Fibroblast of lung (primary cell): ENCODE results near the gene ANO3. TPM values are rescaled to one million over a fixed set of nuclear protein-coding genes. Genes with fewer than 3 reads are reported as not detected.

Source experiments
- DNase-seq, 2 donors: peaks; one replicate each; pipeline versions ENCODE4 v3.0.0 to v3.0.0-alpha.2; 2010; ENCODE audit warnings: low read depth in 2 of 2
- H2AFZ ChIP-seq: 2 replicates; pipeline ENCODE4 v1.5.1; 2012; ENCODE audit warnings: low read length, control low read depth, inconsistent platforms
- H3K27ac ChIP-seq: 2 replicates; pipeline ENCODE4 v1.5.1; 2011; ENCODE audit warnings: low read length, control low read depth; ENCODE audit not compliant: insufficient read depth
- H3K27me3 ChIP-seq: 2 replicates; pipeline ENCODE4 v1.5.1; 2011; ENCODE audit warnings: mild to moderate bottlenecking, low read length; ENCODE audit not compliant: control insufficient read depth, insufficient read depth
- H3K36me3 ChIP-seq: 2 replicates; pipeline ENCODE4 v1.5.1; 2011; ENCODE audit warnings: low read length; ENCODE audit not compliant: control insufficient read depth, insufficient read depth
- H3K4me1 ChIP-seq: 2 replicates; pipeline ENCODE4 v1.5.1; 2011; ENCODE audit warnings: low read length; ENCODE audit not compliant: control insufficient read depth, insufficient read depth; ENCODE audit errors: extremely low read depth
- H3K4me2 ChIP-seq: 2 replicates; pipeline ENCODE4 v1.5.1; 2011; ENCODE audit warnings: low read length, control low read depth; ENCODE audit not compliant: insufficient read depth; ENCODE audit errors: extremely low read depth
- H3K4me3 ChIP-seq, 4 experiments: fragments of 200-600 bp in 1 of 4; sonication (generic) in 1 of 4; replicated peaks in 1 of 4; 2 replicates each; pipeline ENCODE4 v1.5.1; 2011 to 2016; ENCODE audit warnings: low read length in 4 of 4, low read depth in 3 of 4, mild to moderate bottlenecking in 3 of 4, control low read depth in 2 of 4, inconsistent platforms in 1 of 4, mixed read lengths in 1 of 4; ENCODE audit not compliant: insufficient read depth in 1 of 4; ENCODE audit errors: control extremely low read depth in 1 of 4
- H3K79me2 ChIP-seq: 2 replicates; pipeline ENCODE4 v1.5.1; 2012; ENCODE audit warnings: mild to moderate bottlenecking, low read length, inconsistent platforms; ENCODE audit not compliant: control insufficient read depth, insufficient read depth
- H3K9ac ChIP-seq: 2 replicates; pipeline ENCODE4 v1.5.1; 2011; ENCODE audit warnings: mild to moderate bottlenecking, low read length, control low read depth; ENCODE audit not compliant: insufficient read depth
- H3K9me3 ChIP-seq: 2 replicates; pipeline ENCODE4 v1.5.1; 2012; ENCODE audit warnings: low read depth, low read length; ENCODE audit not compliant: control insufficient read depth, insufficient read depth
- H4K20me1 ChIP-seq: 2 replicates; pipeline ENCODE4 v1.5.1; 2011; ENCODE audit warnings: low read length; ENCODE audit not compliant: control insufficient read depth, insufficient read depth; ENCODE audit errors: extremely low read depth
- CTCF ChIP-seq, 2 donors: IDR thresholded peaks in 1 of 2; conservative IDR thresholded peaks in 1 of 2; 1 replicate in 1 of 2; 2 replicates in 1 of 2; pipeline ENCODE4 v1.5.1; 2011 to 2012; ENCODE audit warnings: low read length in 2 of 2, control low read depth in 1 of 2, inconsistent platforms in 1 of 2, low read depth in 1 of 2, mild to moderate bottlenecking in 1 of 2
- EZH2 ChIP-seq: IDR thresholded peaks from 2 replicates; pipeline ENCODE4 v1.5.1; 2012; ENCODE audit warnings: low read length, control low read depth, mild to moderate bottlenecking; ENCODE audit errors: missing control alignments
- polyA plus RNA-seq, 2 donors: library from polyadenylated mRNA; depleted of rRNA in 1 of 2; stranded (reverse) in 1 of 2; unstranded in 1 of 2; fragments of >200 nt; gene quantifications; 2 replicates each; pipeline ENCODE4 v1.2.1, GENCODE V29; 2011 to 2012; ENCODE audit warnings: missing spikeins in 1 of 2
- total RNA-seq: library from RNA; depleted of rRNA; stranded (reverse); fragments of >200 nt; gene quantifications from 2 replicates; pipeline ENCODE4 v1.2.1, GENCODE V29; 2014

Gene ANO3
- total and polyA plus RNA-seq, 2 donors (not counting 1 experiment from before 2014, with no cell fraction given) = 2.2 to 5.1 TPM

GRCh38 chr11:26607725-26608506, 276.0 kb downstream of the ANO3 start:
- Histone ChIP-seq H3K4me3 (no peak overlapping the region), H3K4me2 (no peak overlapping the region), H4K20me1 (no peaks in the 10 kb centered on the region), H3K36me3 (no peaks in the 10 kb centered on the region), H3K9me3 (no peaks in the 10 kb centered on the region), H3K27ac (no peak overlapping the region), H3K9ac (no peak overlapping the region), H3K4me1 (no peaks in the 10 kb centered on the region), H2AFZ (no peak overlapping the region), H3K79me2 (no peaks in the 10 kb centered on the region), H3K27me3 (no peaks in the 10 kb centered on the region)
- no peak for TF ChIP-seq CTCF (conservative IDR thresholded peaks at IDR 0.05 in 1 of 2, IDR thresholded peaks at IDR 0.05 in 1 of 2; ENCODE audit: low read depth in 1 of 2, low read length in 2 of 2)
- no peak for TF ChIP-seq EZH2
- DNase-seq = no peak

GRCh38 chr11:26608507-26609146, 276.7 kb downstream of the ANO3 start:
- Histone ChIP-seq H3K4me1 (no peaks in the 10 kb centered on the region), H3K9ac (no peak overlapping the region), H4K20me1 (no peaks in the 10 kb centered on the region), H3K36me3 (no peaks in the 10 kb centered on the region), H3K27ac (no peak overlapping the region), H3K4me2 (no peak overlapping the region), H3K27me3 (no peaks in the 10 kb centered on the region), H2AFZ (no peak overlapping the region), H3K9me3 (no peaks in the 10 kb centered on the region), H3K4me3 (no peak overlapping the region), H3K79me2 (no peaks in the 10 kb centered on the region)
- DNase-seq = no peak
- TF ChIP-seq EZH2 (no peak), CTCF (conservative IDR thresholded peaks at IDR 0.05 in 1 of 2, IDR thresholded peaks at IDR 0.05 in 1 of 2; ENCODE audit: low read depth in 1 of 2, low read length in 2 of 2) (no peak)

GRCh38 chr11:26613759-26614158, 281.8 kb downstream of the ANO3 start:
- Histone ChIP-seq H3K36me3 (no peaks in the 10 kb centered on the region), H3K27me3 (no peaks in the 10 kb centered on the region), H3K9ac (no peak overlapping the region), H3K79me2 (no peaks in the 10 kb centered on the region), H3K27ac (no peak overlapping the region), H3K4me1 (no peaks in the 10 kb centered on the region), H4K20me1 (no peaks in the 10 kb centered on the region), H3K4me3 (no peak overlapping the region), H3K4me2 (no peak overlapping the region), H2AFZ (no peak overlapping the region), H3K9me3 (no peaks in the 10 kb centered on the region)
- no peak for DNase-seq
- no peak for TF ChIP-seq EZH2
- TF ChIP-seq CTCF (conservative IDR thresholded peaks at IDR 0.05 in 1 of 2, IDR thresholded peaks at IDR 0.05 in 1 of 2; ENCODE audit: low read depth in 1 of 2, low read length in 2 of 2) = no peak
